Epithelial cell of esophagus (primary cell): ENCODE data around the gene DACH1.

Source experiments
- DNase-seq: peaks from one replicate; pipeline ENCODE4 v3.0.0; 2010; ENCODE audit warnings: low read depth
- H3K4me3 ChIP-seq: 2 replicates; pipeline ENCODE4 v1.5.1; 2011; ENCODE audit warnings: mild to moderate bottlenecking, low read length, control low read depth
- CTCF ChIP-seq: IDR thresholded peaks from 2 replicates; pipeline ENCODE4 v1.5.1; 2011; ENCODE audit warnings: low read depth, mild to moderate bottlenecking, low read length, control low read depth, inconsistent platforms; ENCODE audit not compliant: insufficient read depth; ENCODE audit errors: missing control alignments

Gene DACH1

GRCh38 chr13:71773531-71773930, 93.5 kb downstream of the DACH1 start:
- no peak for TF ChIP-seq CTCF
- no peak for DNase-seq
- H3K4me3 ChIP-seq = no peak overlapping the region

- no peak for TF ChIP-seq CTCF
- H3K4me3 ChIP-seq = no peak overlapping the region
- no peak for DNase-seq
These were observed 94.6 kb downstream of the DACH1 start for GRCh38 chr13:71772361-71772760.

- no peak overlapping the region for H3K4me3 ChIP-seq
- no peak for TF ChIP-seq CTCF
- no peak for DNase-seq
These were observed 95.9 kb downstream of the DACH1 start for GRCh38 chr13:71771144-71771543.

GRCh38 chr13:71770710-71771109, 96.3 kb downstream of the DACH1 start:
- DNase-seq = peak; percentile 55

GRCh38 chr13:71768881-71769280, 98.1 kb downstream of the DACH1 start:
- DNase-seq = no peak
- TF ChIP-seq CTCF = no peak
- H3K4me3 ChIP-seq = no peak overlapping the region

More at GRCh38 chr13:71770710-71771109, 96.3 kb downstream of the DACH1 start:
- TF ChIP-seq CTCF = no peak
- H3K4me3 ChIP-seq = no peak overlapping the region

GRCh38 chr13:71759651-71760511, 107.1 kb downstream of the DACH1 start:
- no peak for DNase-seq
- no peak overlapping the region for H3K4me3 ChIP-seq
- no peak for TF ChIP-seq CTCF

- DNase-seq = peak; percentile 10
- no peak for TF ChIP-seq CTCF
- no peak overlapping the region for H3K4me3 ChIP-seq
These were observed 108.2 kb downstream of the DACH1 start for GRCh38 chr13:71758828-71759227.
